ENCODE data around the gene LMO3.

- no peak for TF ChIP-seq CTCF (IDR thresholded peaks at IDR 0.05)
- TF ChIP-seq EZH2phosphoT487 (IDR thresholded peaks at IDR 0.05): no peak
These were observed 7.2 kb upstream of the LMO3 start for GRCh38 chr12:16613199-16613598.
